AG10803 (cell line): Measurements from ENCODE around the gene PPP1R1A.

ENCODE experiments used
- DNase-seq: peaks from one replicate; pipeline ENCODE4 v3.0.0; 2010; ENCODE audit warnings: low read depth
- H3K4me3 ChIP-seq: 2 replicates; pipeline ENCODE4 v1.5.1; 2011; ENCODE audit warnings: mild to moderate bottlenecking, low read length, control low read depth
- TF ChIP-seq, protein P1 (sequence below): conservative IDR thresholded peaks from 2 replicates; pipeline ENCODE4 v1.5.1; 2011; ENCODE audit warnings: mild to moderate bottlenecking, low read length, control low read depth, inconsistent platforms

PPP1R1A gene

DNA sequence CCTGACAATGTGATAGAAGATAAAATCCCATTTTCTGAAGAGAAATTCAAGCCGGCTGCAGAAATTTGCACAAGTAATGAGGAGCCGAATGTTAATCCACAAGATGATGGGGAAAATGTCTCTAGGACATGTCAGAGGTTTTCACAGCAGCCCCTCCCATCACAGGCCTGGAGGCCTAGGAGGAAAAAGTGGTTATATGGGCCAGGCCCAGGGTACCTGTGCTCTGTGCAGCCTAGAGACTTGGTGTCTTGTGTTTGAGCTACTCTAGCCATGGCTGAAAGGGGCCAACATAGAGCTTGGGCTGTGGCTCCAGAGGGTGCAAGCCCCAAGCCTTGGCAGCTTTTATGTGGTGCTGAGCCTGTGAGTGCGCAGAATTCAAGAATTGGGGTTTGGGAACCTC is 38.8 kb upstream of the PPP1R1A start:
- no peak overlapping the region for H3K4me3 ChIP-seq
- TF ChIP-seq, protein P1, sequence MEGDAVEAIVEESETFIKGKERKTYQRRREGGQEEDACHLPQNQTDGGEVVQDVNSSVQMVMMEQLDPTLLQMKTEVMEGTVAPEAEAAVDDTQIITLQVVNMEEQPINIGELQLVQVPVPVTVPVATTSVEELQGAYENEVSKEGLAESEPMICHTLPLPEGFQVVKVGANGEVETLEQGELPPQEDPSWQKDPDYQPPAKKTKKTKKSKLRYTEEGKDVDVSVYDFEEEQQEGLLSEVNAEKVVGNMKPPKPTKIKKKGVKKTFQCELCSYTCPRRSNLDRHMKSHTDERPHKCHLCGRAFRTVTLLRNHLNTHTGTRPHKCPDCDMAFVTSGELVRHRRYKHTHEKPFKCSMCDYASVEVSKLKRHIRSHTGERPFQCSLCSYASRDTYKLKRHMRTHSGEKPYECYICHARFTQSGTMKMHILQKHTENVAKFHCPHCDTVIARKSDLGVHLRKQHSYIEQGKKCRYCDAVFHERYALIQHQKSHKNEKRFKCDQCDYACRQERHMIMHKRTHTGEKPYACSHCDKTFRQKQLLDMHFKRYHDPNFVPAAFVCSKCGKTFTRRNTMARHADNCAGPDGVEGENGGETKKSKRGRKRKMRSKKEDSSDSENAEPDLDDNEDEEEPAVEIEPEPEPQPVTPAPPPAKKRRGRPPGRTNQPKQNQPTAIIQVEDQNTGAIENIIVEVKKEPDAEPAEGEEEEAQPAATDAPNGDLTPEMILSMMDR: no peak
- DNase-seq: no peak

DNA sequence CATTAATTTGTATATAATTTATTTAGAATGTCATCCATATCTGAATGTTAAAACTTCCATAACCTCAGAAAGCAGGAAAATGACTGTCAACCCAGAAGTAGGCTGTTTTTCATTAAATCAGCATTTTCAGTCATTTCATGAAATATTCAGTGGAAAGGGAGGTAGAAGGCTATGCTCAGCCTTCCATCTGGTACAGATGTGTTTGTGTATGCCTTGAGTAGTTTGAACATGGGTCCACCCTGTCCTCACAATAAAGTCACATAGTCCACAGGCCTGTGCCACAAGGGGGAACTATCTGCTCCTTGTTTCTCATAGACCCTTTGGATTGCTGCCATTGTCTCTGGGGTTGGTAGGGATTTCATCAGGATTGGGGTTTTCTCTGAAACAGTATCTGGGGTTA is 37.1 kb upstream of the PPP1R1A start:
- no peak overlapping the region for H3K4me3 ChIP-seq
- DNase-seq: no peak
- TF ChIP-seq, protein P1: no peak

DNA sequence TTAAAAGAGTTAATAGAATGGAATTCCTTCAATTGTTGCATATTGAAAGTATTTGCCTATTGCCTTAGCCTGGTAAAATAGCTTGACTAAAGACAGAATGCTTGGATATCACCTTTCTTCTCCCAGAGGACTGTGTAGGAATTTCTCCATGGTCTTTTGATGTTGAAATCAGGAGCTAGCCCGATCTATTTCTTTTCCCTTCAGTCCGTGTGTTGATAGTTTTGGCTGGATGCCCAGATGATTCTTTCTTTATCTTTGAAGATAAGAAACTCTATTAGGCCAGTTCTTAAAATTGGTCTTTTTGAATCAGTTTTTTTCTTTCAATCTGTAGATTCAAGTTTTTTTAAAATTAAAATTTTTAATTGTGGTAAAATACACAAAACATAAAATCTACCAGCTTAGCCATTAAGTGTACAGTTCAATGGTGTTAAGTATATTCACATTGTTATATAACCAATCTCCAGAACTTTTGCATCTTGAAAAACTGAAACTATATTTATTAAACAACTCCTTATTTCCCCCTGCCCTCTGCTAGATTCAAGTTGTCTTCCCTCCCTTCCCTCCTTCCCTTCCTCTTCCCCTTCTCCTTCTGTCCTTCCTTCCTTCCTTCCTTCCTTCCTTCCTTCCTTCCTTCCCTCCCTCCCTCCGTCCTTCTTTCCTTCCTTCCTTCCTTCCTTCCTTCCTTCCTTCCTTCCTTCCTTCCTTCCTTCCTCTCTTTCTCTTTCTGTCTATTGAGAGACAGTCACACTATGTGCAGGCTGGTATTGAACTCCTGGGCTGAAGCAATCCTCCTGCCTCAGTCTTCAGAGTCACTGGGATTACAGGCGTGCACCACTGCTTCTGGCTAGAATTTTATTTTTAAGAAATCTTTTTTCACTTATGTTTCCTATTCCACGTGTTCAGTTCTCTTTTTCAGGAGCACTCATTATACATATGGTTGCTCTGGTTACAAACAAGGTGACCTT is 36.1 kb upstream of the PPP1R1A start:
- no peak overlapping the region for H3K4me3 ChIP-seq
- no peak for DNase-seq
- TF ChIP-seq, protein P1: no peak

DNA sequence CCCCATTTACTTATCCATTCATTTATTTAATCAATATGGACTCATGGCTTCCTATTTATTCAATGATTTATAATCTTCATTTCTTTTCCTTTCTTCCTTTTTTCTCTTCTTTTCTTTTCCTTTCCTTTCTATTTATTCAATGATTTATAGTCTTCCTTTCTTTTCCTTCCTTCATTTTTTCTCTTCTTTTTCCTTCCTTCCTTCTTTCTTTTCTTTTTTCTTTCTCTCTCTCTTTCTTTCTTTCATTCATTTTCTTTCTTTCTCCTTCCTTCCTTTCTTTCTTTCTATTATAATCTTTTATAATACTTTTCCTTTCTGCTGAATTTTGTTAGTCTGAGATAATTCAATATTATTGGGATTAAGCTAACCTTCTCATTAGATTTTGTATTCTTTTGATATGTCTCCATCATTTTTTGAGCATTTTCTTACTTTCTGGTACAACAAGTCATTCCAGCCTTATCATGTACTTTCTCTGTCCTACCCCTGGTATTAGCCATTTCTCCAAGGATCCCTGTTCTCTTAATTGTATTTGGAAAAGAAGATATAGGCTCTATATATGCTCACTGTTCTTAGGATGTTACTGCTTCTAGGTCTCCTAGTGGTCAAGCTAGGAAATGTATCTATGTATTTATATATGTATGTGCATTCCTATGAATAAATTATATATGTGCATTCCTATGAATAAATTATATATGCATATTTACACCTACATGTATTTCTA is 34.2 kb upstream of the PPP1R1A start:
- H3K4me3 ChIP-seq: no peak overlapping the region
- no peak for DNase-seq
- TF ChIP-seq, protein P1: no peak; the same call in 1 of the 2 replicates

DNA sequence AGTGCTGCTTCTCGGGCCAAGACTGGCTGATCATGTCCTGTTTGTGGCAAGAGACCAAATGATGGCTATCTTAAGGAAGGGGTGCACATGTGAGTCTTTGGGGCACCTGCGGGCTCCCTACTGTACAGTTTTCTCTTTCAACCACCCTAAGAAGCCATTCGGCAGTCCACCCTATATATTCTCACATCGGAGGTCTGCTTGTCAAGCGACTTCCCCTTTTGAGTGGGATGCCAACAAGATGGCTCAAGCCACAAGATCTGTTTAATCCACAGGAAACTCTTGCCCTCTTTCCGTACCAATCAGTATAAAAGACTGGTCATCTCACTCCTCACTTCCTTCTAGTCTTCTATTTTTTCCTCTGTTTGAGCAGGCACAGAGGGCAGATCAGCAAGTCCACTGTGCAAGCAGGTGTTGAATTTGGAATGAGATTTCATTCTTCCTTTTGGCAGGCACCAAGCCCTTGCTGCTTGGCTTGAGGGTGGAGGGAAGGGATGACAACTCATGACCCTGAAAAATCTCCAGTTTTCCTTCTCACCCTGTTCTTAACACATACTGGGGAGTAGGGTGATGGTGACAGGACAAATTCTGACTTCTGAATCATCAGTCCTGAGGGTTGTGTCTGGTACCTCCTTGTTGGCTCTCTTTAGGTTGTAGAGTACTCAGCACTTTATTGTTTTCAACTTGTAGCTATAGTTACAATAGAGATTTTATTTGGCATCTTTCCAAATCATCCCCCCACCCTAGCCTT is 28.6 kb upstream of the PPP1R1A start:
- TF ChIP-seq, protein P1: no peak
- H3K4me3 ChIP-seq: no peak overlapping the region
- DNase-seq: no peak

DNA sequence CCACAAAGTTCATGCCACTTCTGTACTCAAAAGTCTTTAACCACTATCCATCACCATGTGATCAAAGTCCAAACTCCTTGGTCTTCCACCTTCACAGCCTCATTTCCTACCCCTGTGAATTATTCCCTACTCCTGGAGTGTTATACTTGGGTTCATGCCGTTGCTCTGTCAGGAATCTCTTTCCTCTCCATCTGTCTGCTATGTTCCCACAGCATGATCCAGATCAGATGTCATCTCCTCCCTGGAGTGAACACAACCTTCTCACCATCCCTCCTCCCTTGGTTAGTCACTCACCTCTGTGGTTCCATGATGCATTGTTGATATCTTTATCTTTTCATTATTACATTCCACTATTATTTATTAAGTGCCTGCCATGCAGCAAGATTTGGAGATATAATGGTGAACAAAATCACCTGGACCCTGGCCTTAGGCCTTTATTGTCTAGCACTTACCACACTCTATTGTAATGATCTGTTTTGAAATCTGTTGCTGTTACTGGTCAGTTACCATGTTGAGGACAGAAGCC is 23.8 kb upstream of the PPP1R1A start:
- TF ChIP-seq, protein P1: no peak
- DNase-seq: no peak
- no peak overlapping the region for H3K4me3 ChIP-seq
